HepG2 (cell line): ENCODE data around the gene GDPGP1.

Source experiments
- CTCF ChIP-seq: sonication (generic); formaldehyde crosslinking; IDR thresholded peaks from 2 replicates; pipeline ENCODE4 v1.5.0; 2020; ENCODE audit warnings: mild to moderate bottlenecking, missing genetic modification reagents, moderate library complexity
- DPF2 ChIP-seq: sonication (generic); formaldehyde crosslinking; IDR thresholded peaks from 2 replicates; pipeline ENCODE4 v1.4.0; 2020; ENCODE audit warnings: mild to moderate bottlenecking, low read depth, missing genetic modification reagents, borderline replicate concordance
- FOXJ3 ChIP-seq: sonication (generic); formaldehyde crosslinking; IDR thresholded peaks from 2 replicates; pipeline ENCODE4 v1.4.0; 2020; ENCODE audit warnings: missing genetic modification reagents, mild to moderate bottlenecking, borderline replicate concordance
- FOXK1 ChIP-seq: sonication (generic); formaldehyde crosslinking; IDR thresholded peaks from 2 replicates; pipeline ENCODE4 v1.4.0; 2020; ENCODE audit warnings: low read depth, missing genetic modification reagents, borderline replicate concordance
- FOXP1 ChIP-seq, 2 experiments: fragments of 450-650 bp in 1 of 2; IDR thresholded peaks; 2 replicates each; pipeline ENCODE4 v1.6.1; 2017 to 2018; ENCODE audit warnings: antibody characterized with exemption in 1 of 2
- HOXD1 ChIP-seq: sonication (generic); formaldehyde crosslinking; IDR thresholded peaks from 2 replicates; pipeline ENCODE4 v1.5.0; 2020; ENCODE audit warnings: missing genetic modification reagents
- MAX ChIP-seq: IDR thresholded peaks from 2 replicates; pipeline ENCODE4 v1.6.1; 2012; ENCODE audit warnings: inconsistent platforms
- ZNF24 ChIP-seq: fragments of 450-650 bp; IDR thresholded peaks from 2 replicates; pipeline ENCODE4 v1.6.1; 2017; ENCODE audit warnings: antibody characterized with exemption, mild to moderate bottlenecking
- ZNF367 ChIP-seq: sonication (generic); formaldehyde crosslinking; IDR thresholded peaks from 2 replicates; pipeline ENCODE4 v1.4.0; 2020; ENCODE audit warnings: missing genetic modification reagents, borderline replicate concordance

DNA sequence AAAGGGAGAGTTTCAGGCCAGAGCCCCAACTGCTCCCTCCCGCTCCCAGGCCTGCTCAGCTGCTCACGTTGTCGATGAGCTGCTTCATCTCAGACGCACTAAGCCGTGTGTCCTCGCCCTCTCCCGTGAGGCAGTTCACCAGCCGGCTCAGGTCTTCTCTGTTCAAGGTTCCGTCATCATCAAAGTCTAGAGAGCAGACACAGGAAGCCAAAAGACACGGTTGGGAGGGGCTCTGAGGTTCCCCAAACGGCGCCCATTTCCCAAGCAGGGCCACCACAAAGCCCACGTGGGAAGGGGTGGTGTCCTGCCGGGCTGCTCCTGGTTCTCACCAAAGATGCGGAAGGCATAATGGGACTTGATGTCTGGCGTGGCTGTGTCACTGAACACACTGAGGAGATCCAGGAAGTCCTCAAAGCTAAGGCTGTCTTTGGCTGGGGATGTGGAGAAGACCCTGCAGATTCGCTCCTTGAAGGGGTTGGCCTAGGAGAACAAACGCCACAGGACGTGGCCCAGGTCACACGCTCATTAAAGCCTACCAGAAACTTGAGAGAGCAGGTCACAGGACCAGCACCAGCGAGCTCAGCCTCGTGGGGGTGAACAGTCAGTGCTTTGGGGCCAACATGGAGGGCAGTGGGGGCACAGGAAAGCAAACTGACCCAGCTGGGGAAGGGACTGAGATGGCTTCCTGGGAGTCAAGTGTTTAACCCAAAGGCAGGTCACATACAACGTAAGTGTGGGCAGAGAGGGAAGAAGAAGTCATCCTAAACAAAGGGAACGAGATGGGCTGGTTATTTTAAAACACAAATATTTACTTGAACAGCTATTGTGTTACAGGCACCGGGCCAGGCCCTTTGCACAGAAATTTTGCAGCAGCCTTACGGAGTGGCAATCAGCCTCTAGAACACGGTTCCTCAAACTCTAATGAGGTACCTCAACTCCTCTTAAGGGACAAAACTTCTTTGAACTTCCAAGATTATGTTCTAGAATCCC is 2.7 kb upstream of the GDPGP1 start:
- TF ChIP-seq ZNF24 (no peak), HOXD1 (CRISPR knock-in tag) (no peak), FOXP1 (IDR thresholded peaks at IDR 0.05) (no peak), FOXP1 (CRISPR knock-in tag; IDR thresholded peaks at IDR 0.05) (no peak), CTCF (no peak), DPF2 (CRISPR knock-in tag) (no peak), MAX (no peak), ZNF367 (CRISPR knock-in tag) (no peak), FOXJ3 (no peak), FOXK1 (CRISPR knock-in tag) (no peak)
